NOMO-1 treated with dmso at 0.1 percent for 144 hours (cell line): ENCODE data around the gene ITPA.

Experiments used
- DNase-seq: peaks from one replicate; lab custom pipeline; 2025; ENCODE audit not compliant: unreplicated experiment; lab: John Stamatoyannopoulos, UW

Gene ITPA

DNA sequence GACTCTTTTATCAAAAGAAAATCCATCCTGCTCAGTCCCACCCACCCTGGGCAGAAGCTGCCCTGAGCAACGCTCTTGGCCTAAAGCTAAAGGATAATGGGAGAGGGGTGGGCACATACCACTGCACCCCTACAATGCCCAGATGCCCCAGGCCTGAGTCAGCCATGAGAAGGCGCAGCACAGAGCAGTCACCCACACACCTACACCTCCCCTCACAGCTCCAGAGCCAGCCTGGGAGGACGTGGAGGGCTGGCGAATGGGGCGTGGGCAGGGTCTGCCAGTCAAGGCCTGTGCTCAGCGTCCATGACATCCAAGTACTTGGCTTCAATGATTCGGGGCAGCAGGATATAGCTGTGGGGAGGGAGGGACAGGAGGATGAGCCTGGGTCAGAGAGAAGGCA lies 18.2 kb downstream of the ITPA start:
- no peak for DNase-seq

DNA sequence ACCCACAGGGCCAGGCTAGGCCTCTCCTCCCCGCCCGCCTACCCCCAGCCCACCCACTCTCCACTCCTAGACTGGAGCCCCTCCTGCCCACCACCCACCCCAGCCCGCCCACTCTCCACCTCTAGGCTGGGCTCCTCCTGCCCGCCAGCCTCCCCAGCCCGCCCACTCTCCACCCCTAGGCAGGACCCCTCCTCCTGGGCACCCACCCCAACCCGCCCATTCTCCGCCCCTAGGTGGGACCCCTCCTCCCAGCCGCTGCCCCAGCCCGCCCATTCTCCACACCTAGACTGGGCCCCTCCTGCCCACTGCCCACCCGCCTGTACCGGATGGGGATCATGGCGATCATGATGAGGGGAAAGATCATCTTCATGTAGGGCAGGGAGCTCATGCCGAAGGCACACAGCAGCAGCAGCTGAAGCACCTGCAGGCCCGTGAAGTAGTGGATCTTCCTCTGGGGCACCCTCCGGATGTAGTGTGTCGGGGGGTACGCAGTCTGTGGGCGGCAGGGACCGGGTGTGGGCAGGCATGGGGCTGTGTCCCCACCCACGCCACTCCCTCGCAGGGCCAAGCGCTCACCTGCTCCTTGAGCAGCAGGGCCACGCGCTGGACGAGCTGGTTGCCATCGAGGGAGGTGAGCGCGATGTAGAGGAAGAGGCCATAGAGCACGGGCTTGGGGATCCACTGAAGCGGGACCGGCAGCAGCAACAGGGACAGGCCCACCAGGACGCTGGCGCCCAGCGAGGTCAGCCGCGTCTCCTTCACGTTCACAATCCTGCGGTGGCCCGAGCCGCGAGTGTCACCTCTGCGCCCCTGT lies 18.8 kb downstream of the ITPA start:
- DNase-seq, result no peak

GRCh38 chr20:3228750-3229032 lies 19.4 kb downstream of the ITPA start:
- no peak for DNase-seq

DNA sequence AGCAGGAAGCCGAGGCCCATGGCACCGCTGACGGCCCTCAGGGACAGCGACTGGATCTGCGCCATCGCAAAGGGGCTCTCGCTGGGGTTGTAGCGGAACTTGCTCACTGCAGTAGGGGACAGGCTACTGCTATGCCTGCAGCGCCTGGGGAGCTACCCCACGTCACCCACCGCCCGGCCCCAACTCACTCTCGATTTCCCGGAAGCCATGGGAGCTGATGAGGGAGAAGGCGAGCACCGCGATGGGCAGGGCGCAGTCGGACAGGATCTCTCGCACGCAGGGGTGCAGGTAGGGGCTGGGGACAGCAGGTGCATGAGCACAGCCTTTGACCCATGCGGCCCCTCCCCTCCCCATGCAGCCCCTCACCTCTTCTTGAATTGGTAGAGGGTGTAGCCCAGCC lies 19.9 kb downstream of the ITPA start:
- DNase-seq, result no peak

DNA sequence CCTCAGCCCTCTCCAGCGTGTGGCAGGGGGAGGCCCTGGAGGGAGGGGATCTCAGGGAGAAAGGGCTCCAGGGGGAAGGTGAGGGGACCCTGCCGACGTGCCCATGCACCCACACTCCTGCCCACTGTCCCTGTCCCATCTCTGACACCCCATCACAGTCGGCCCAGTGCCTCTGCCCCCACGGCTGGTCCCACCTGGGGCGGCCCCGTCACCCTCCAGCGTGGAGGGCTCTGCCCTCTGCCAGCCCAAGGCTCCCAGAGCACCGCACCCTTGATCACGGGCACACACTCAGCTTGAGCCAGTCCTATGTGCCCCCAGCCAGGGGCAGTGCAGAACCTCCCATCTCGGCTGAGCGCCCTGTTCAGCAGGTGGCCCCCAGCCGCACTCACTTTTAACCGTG lies 20.5 kb downstream of the ITPA start:
- DNase-seq, result no peak

GRCh38 chr20:3231116-3231515 lies 21.8 kb downstream of the ITPA start:
- DNase-seq, result no peak

DNA sequence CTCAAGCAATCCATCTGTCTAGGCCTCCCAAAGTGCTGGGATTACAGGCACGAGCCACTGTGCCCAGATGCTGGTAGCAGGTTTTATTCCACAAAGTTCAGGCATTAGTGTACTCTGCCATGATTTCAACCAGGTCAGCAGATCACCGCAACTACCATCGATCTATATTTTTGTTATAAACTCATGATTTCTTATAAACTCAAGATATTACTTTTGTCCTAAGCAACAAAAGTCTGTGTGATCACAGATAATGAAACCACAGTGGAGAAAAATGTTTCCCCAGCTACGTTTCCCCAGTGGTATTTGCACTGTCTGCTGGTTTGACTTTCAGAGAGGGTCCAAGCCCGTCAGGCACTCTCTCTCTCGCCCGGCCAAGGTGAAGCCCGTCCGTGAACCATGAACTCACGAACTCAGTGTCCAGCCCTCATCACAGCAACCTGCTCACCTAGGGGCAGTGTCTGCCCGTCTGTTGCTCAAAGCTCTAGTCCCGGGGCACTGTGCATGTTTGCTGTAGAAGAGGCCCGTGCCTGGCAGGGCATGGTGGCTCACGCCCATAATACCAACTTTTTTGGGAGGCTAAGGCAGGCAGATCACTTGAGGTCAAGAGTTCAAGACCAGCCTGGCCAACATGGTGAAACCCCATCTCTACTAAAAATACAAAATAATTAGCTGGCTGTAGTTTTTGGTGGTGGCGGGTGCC lies 22.7 kb downstream of the ITPA start:
- DNase-seq, result no peak

- DNase-seq, result no peak
These were observed 24.1 kb downstream of the ITPA start for GRCh38 chr20:3233131-3233990.

DNA sequence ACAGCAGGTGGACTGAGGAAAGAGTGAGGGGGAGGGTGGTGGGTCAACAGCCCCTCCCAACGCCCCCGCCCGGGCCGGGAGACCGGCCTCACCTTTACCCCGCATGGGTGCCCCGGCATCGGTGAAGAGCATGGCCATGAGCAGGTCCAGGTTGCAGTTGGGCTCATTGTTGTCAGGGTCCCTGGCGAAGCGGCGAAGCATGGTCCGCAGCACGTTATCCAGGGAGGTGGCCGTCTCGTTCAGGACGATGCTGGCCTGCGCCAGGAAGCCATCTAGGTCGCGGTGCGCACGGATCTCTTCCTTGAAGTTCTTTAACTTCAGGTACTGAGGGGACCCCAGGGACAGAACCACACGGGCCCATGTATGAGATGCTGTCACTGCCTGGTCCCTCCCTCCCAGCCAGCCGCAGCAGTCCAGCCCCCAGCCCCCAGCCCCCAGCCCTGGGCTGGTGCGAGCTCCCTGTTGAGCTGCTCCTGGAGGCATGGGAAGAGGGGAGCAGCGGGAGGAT lies 24.7 kb downstream of the ITPA start:
- DNase-seq, result no peak

GRCh38 chr20:3235666-3236324 lies 26.5 kb downstream of the ITPA start:
- no peak for DNase-seq

DNA sequence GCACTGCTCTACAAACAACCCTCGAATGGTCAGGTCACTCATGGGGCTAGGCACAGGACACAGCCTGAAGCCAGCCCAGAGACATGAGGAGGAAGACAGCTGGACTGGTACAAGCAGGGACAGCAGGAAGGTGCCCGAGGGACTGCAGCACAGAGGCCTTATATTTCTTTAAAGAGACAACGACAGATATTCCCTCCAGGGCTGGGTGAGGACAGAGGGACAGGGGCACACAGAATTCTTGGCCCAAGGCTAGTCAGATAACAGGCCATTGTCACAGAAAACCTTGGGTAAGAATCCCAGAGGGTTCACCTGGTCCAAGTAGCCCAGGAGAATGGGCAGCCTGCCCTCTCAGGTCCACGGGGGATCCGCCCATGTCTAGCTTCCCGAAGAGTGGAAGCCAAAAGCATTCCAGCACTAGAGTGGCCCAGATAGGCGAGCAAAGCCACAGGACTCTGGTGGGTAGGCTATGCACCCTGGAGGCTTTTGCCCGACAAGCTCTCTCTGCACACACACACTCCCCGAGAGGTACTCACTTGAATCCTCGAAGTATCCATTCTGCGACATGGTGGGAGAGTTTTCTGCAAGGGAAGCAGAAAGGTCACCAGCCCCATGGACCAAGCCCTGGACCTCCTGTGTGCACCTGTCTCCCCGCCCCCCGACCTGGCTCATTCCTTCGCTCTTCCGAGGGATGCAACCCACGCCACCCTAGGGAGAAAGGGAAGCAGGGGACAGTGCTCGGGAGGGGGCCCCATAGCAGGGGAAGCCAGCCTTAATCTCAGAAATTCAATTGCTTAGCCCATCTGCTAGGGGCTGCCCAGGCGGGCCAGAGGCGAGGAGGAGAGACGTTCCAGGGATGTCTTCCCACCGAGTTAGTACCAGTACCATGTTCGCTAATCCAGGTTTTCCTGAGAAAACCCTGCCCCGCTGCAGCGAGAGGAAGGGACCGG lies 28.0 kb downstream of the ITPA start:
- DNase-seq, result no peak

DNA sequence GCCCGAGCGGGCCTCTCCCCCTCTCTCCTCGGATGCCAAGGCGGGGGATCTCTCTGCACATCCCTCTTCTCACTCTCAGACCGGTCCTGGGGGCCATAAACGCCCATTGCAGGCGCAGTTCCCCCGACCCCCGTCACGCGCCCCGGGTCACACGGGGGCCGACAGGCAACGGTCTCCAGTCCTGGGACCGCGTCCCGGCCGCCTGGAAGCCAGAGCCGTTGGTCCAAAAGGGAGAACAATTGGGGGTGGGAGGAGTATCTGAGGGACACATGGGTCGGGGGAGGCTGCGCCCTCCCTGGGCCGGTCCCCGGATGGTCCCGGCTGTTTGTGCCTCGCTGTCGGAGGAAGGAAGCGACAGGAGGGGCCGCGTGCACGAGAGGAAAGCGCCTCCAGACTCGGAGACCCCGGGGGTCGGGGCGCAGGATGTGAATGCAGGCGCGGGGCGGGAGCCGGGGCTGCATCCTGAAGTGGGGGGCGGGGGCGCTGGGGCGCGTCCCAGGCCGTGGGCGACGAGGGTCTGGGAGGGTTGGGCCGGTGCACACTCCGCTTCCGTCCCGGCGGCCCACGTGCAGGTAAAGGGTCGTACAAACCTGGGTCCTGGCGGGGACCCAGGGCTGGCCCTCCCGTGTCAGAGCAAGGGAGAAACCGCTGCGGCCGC lies 28.8 kb downstream of the ITPA start:
- no peak for DNase-seq

- DNase-seq, result peak; percentile 6
These were observed 29.3 kb downstream of the ITPA start for GRCh38 chr20:3238616-3239025.

GRCh38 chr20:3239026-3239866 lies 29.9 kb downstream of the ITPA start, which contains the start of gene SLC4A11:
Gene SLC4A11, minus strand, starts transcription at chr20:3239190. Its CDS starts 53 bp downstream, at chr20:3239137.
- peak; percentile 42 for DNase-seq

DNA sequence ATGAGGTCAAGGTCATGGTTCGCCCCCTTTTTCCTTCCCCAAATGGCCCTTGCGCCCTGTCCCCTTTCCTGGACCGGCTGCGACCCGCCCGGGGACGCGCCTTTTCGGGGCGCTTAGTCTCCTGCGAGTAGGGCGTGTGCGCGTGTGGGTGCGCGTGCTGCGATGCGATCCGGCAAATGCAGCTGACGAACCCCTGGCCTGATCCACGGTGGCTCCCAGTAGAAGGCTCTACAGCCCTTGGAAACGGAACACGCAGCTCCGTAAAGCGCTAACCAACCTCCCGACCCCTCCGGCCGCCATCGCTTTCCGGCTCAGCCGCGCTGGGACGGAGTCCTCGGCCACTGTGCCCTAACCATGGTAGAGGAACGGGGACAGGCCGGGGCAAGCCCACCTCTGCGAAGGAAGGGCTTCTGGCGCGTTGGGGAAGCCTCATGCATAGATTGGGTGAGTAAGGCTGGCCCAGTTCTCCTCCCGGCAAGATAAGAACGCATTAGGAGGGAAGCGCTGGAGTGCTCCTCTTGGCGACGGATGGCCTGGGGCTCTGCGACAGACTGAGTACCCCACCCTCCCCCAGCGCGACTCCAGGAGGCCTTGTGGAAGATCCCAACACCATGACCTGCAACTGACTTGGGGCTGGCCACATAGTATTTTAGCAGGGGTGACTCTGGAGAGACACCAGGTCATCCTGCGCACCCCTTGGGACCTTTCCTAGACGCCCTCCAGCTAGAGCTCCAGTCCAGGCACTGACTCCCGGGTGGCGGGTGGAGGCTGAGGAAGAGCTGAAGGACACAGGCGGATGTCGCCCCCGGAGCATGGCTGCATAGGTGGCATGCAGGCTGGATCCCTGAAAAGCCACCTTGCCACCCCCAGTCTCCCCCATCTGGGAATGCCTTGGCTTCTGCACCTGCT lies 30.8 kb downstream of the ITPA start:
- DNase-seq, result no peak

DNA sequence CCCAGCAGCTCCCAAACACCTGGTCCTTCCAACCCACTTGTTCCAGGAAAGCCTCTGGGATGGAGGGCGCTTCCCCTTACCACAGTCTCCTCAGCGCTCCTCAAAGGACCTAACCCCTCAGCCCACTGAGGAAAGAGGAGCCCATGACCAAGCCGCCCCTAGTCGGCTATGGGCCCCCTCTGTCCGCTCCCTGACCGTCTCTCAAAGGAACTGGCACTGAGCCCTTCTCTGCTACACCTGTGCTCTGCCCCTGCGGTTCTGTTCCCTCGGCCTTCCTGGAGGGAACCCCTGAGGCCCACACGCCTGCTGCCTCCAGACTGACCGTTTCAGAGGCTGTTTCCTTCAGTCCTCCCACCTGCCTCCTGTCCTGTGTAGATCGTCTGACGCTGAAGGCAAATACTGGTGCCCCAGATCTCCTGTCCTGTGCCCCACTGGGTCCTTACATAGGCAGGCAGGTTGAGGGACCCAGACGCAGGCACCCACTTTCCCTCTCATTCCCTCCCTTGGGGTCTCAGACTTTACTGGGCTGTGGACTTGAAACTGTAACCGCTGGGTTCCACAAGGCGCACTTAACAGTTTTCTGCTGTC lies 31.6 kb downstream of the ITPA start:
- no peak for DNase-seq

- DNase-seq, result no peak
These were observed 32.9 kb downstream of the ITPA start for GRCh38 chr20:3242172-3242692.
